ENCODE measurements around the gene NKAPL. TPM values are rescaled to one million over a fixed set of nuclear protein-coding genes. Genes with fewer than 3 reads are reported as not detected.

The NKAPL gene
- total RNA-seq, 1 experiment from 2014 or later, result not detected

GRCh38 chr6:28226460-28226859 lies 32.6 kb upstream of the NKAPL start:
- intact Hi-C loops (cut with micrococcal nuclease), result loop anchor here (5.0 kb wide), 1 partner anchor 111 kb away; the partner anchor contains the start of gene ZSCAN31
- no peaks in the 10 kb centered on the region for H3K9me3 ChIP-seq (ENCODE audit: low read length)
- peaks cover 13% of the 10 kb centered on the region for H3K4me1 ChIP-seq (ENCODE audit: insufficient read depth, low read length)
- peak overlapping the region; percentile 92 for H3K4me3 ChIP-seq (ENCODE audit: low read length)
- no peak overlapping the region; the same call in 1 of the 2 replicates for H3K9ac ChIP-seq (ENCODE audit: low read length)
- ATAC-seq, result no peak
- DNase-seq, result no peak
- H3F3A ChIP-seq (ENCODE audit: low read length, unreplicated experiment), result no peaks in the 10 kb centered on the region
- H3K4me2 ChIP-seq (ENCODE audit: low read length), result peak overlapping the region; percentile 84
- H3K36me3 ChIP-seq (ENCODE audit: low read depth, low read length), result peaks cover 25% of the 10 kb centered on the region
- H3K9me2 ChIP-seq (replicated peaks; ENCODE audit: low read length), result no peaks in the 10 kb centered on the region
- peaks cover 19% of the 10 kb centered on the region for H3K79me2 ChIP-seq (ENCODE audit: low read length)
- POLR2A ChIA-PET (ENCODE audit: unreplicated experiment), result interaction anchor here (0.6 kb wide), 1 partner anchor 419 kb away, joined by 3 read pairs; no protein-coding TSS in a partner anchor
- CTCF ChIA-PET, result no interaction called here
- no TSS peak for BruUV-seq (replicated peaks)
- TF ChIP-seq EZH2 (IDR thresholded peaks at IDR 0.05; ENCODE audit: low read length, unreplicated experiment), result no peak
- TF ChIP-seq, protein P1, sequence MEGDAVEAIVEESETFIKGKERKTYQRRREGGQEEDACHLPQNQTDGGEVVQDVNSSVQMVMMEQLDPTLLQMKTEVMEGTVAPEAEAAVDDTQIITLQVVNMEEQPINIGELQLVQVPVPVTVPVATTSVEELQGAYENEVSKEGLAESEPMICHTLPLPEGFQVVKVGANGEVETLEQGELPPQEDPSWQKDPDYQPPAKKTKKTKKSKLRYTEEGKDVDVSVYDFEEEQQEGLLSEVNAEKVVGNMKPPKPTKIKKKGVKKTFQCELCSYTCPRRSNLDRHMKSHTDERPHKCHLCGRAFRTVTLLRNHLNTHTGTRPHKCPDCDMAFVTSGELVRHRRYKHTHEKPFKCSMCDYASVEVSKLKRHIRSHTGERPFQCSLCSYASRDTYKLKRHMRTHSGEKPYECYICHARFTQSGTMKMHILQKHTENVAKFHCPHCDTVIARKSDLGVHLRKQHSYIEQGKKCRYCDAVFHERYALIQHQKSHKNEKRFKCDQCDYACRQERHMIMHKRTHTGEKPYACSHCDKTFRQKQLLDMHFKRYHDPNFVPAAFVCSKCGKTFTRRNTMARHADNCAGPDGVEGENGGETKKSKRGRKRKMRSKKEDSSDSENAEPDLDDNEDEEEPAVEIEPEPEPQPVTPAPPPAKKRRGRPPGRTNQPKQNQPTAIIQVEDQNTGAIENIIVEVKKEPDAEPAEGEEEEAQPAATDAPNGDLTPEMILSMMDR (conservative IDR thresholded peaks at IDR 0.05; ENCODE audit: low read depth, low read length), result no peak
- TF ChIP-seq EZH2phosphoT487 (IDR thresholded peaks at IDR 0.05; ENCODE audit: borderline replicate concordance, low read length), result no peak
- no peaks in the 10 kb centered on the region for H4K20me1 ChIP-seq (ENCODE audit: low read length)
- no peaks in the 10 kb centered on the region for H3K27me3 ChIP-seq (ENCODE audit: low read length)
- H2AFZ ChIP-seq (ENCODE audit: low read length), result no peak overlapping the region
- H3K27ac ChIP-seq (ENCODE audit: low read length), result no peak overlapping the region

- ATAC-seq, result no peak
These were observed 26.3 kb upstream of the NKAPL start for GRCh38 chr6:28232785-28233184.

DNA sequence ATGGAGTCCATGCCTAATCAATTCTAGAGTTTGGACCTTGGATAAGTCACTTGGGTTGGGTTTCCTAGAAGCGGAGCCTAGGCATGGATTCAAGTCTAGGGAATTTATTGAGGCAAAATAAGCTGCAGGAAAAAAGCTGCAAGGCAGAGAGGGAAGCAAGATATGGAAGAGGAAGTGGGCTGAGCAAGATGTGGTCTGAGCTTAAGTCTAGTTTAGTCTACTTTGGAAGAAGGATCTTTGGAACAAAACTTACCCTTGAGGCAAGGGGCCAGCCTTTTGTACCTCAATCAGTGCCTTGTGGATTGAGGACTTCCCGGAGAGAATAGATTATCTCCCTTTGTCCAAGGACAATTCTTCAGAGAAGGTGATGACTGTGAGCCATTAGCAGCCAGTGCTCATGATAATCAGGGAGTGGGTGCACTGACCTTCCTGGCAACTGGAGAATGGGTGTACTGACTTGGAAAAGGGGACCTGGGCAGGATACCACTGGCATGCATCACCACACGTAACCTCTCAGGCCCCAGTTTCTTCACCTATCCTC lies 23.1 kb upstream of the NKAPL start:
- Histone ChIP-seq H3F3A (ENCODE audit: low read length, unreplicated experiment) (no peaks in the 10 kb centered on the region), H3K9me2 (replicated peaks; ENCODE audit: low read length) (no peaks in the 10 kb centered on the region), H3K4me1 (ENCODE audit: insufficient read depth, low read length) (no peaks in the 10 kb centered on the region), H3K79me2 (ENCODE audit: low read length) (no peaks in the 10 kb centered on the region), H4K20me1 (ENCODE audit: low read length) (no peaks in the 10 kb centered on the region), H3K9ac (ENCODE audit: low read length) (no peak overlapping the region), H3K27me3 (ENCODE audit: low read length) (no peaks in the 10 kb centered on the region), H3K36me3 (ENCODE audit: low read depth, low read length) (peaks cover 18% of the 10 kb centered on the region; the same call in 1 of the 2 replicates), H3K4me2 (ENCODE audit: low read length) (no peak overlapping the region), H2AFZ (ENCODE audit: low read length) (no peak overlapping the region), H3K4me3 (ENCODE audit: low read length) (no peak overlapping the region), H3K27ac (ENCODE audit: low read length) (no peak overlapping the region), H3K9me3 (ENCODE audit: low read length) (no peaks in the 10 kb centered on the region)
- ChIA-PET POLR2A (ENCODE audit: unreplicated experiment) (no interaction called here), CTCF (no interaction called here)
- no peak for ATAC-seq
- TF ChIP-seq, protein P1 (conservative IDR thresholded peaks at IDR 0.05; ENCODE audit: low read depth, low read length), result no peak
- TF ChIP-seq EZH2phosphoT487 (IDR thresholded peaks at IDR 0.05; ENCODE audit: borderline replicate concordance, low read length) (no peak), EZH2 (IDR thresholded peaks at IDR 0.05; ENCODE audit: low read length, unreplicated experiment) (no peak)
- no peak for DNase-seq
- BruUV-seq (replicated peaks), result no TSS peak
- intact Hi-C loops (cut with micrococcal nuclease), result no loop called here

More at GRCh38 chr6:28232785-28233184, 26.3 kb upstream of the NKAPL start:
- H3K4me1 ChIP-seq (ENCODE audit: insufficient read depth, low read length), result no peaks in the 10 kb centered on the region
- no peaks in the 10 kb centered on the region for H3F3A ChIP-seq (ENCODE audit: low read length, unreplicated experiment)
- no peaks in the 10 kb centered on the region for H3K9me2 ChIP-seq (replicated peaks; ENCODE audit: low read length)
- H3K36me3 ChIP-seq (ENCODE audit: low read depth, low read length), result peaks cover 40% of the 10 kb centered on the region
- H3K9me3 ChIP-seq (ENCODE audit: low read length), result no peaks in the 10 kb centered on the region
- H3K9ac ChIP-seq (ENCODE audit: low read length), result no peak overlapping the region
- no peak overlapping the region for H3K4me2 ChIP-seq (ENCODE audit: low read length)
- ChIA-PET POLR2A (ENCODE audit: unreplicated experiment) (no interaction called here), CTCF (no interaction called here)
- H3K27me3 ChIP-seq (ENCODE audit: low read length), result no peaks in the 10 kb centered on the region
- no peak for TF ChIP-seq EZH2phosphoT487 (IDR thresholded peaks at IDR 0.05; ENCODE audit: borderline replicate concordance, low read length)
- TF ChIP-seq, protein P1 (conservative IDR thresholded peaks at IDR 0.05; ENCODE audit: low read depth, low read length), result no peak
- H4K20me1 ChIP-seq (ENCODE audit: low read length), result no peaks in the 10 kb centered on the region
- DNase-seq, result no peak
- no TSS peak for BruUV-seq (replicated peaks)
- H3K79me2 ChIP-seq (ENCODE audit: low read length), result no peaks in the 10 kb centered on the region
- H3K4me3 ChIP-seq (ENCODE audit: low read length), result no peak overlapping the region
- H3K27ac ChIP-seq (ENCODE audit: low read length), result no peak overlapping the region
- H2AFZ ChIP-seq (ENCODE audit: low read length), result no peak overlapping the region
- intact Hi-C loops (cut with micrococcal nuclease), result no loop called here

Measured in PC-3 (cell line).